ENCODE data around the gene NSG1.

NSG1 gene

DNA sequence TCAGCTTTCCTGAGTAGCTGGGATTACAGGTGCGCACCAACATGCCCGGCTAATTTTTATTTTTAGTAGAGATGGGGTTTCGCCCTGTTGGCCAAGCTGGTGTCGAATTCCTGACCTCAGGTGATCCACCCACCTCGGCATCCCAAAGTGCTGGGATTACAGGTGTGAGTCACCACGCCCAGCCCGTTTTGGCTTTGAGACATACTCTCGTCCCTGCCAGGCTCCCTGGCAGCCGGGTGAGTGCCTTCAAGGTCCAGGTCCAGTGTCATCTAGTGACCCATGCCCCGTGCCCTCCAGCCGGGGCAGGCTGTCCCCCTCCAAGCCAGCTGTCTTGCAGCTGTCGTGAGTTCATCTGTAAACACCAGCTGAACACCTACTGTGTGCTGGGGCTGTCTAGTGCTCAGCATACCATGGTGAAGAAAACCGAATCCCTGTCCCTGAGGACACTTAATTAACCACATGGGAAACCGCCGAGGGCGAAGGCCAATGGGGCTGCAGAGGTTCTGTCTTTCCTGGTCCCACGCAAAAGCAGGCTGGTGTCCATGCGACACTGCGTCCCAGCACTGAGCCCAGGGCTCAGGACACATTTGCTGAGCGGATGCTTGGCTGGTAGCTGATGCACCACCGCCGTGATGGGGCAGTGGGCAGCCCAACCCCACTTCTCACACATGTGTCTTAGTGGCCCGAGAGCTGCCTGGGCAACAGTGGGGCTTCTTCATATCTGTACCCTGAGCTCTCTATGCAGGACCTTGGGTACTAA lies 21.9 kb downstream of the NSG1 start:
- TF ChIP-seq, protein P1, sequence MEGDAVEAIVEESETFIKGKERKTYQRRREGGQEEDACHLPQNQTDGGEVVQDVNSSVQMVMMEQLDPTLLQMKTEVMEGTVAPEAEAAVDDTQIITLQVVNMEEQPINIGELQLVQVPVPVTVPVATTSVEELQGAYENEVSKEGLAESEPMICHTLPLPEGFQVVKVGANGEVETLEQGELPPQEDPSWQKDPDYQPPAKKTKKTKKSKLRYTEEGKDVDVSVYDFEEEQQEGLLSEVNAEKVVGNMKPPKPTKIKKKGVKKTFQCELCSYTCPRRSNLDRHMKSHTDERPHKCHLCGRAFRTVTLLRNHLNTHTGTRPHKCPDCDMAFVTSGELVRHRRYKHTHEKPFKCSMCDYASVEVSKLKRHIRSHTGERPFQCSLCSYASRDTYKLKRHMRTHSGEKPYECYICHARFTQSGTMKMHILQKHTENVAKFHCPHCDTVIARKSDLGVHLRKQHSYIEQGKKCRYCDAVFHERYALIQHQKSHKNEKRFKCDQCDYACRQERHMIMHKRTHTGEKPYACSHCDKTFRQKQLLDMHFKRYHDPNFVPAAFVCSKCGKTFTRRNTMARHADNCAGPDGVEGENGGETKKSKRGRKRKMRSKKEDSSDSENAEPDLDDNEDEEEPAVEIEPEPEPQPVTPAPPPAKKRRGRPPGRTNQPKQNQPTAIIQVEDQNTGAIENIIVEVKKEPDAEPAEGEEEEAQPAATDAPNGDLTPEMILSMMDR (IDR thresholded peaks at IDR 0.05; ENCODE audit: low read depth, low read length, poor library complexity, severe bottlenecking), result no peak
- no peak for TF ChIP-seq EZH2phosphoT487 (IDR thresholded peaks at IDR 0.05; ENCODE audit: borderline replicate concordance, low read length)
- Histone ChIP-seq H3K79me2 (ENCODE audit: control insufficient read depth, low read length) (no peaks in the 10 kb centered on the region), H3K4me3 (ENCODE audit: low read length) (no peak overlapping the region), H3K9me2 (replicated peaks; ENCODE audit: control insufficient read depth, low read length) (no peaks in the 10 kb centered on the region), H3F3A (ENCODE audit: control insufficient read depth, insufficient read depth) (no peaks in the 10 kb centered on the region), H3K36me3 (ENCODE audit: control insufficient read depth, low read length) (no peaks in the 10 kb centered on the region), H3K27ac (ENCODE audit: low read depth, low read length) (no peak overlapping the region), H3K9me3 (ENCODE audit: control insufficient read depth, insufficient read depth, low read length) (no peaks in the 10 kb centered on the region), H3K4me1 (ENCODE audit: control insufficient read depth, low read length) (no peaks in the 10 kb centered on the region), H4K20me1 (ENCODE audit: control insufficient read depth, insufficient read depth, low read depth, low read length) (no peaks in the 10 kb centered on the region), H3K27me3 (ENCODE audit: control insufficient read depth, low read length) (no peaks in the 10 kb centered on the region), H3K4me2 (ENCODE audit: low read length) (no peak overlapping the region)

DNA sequence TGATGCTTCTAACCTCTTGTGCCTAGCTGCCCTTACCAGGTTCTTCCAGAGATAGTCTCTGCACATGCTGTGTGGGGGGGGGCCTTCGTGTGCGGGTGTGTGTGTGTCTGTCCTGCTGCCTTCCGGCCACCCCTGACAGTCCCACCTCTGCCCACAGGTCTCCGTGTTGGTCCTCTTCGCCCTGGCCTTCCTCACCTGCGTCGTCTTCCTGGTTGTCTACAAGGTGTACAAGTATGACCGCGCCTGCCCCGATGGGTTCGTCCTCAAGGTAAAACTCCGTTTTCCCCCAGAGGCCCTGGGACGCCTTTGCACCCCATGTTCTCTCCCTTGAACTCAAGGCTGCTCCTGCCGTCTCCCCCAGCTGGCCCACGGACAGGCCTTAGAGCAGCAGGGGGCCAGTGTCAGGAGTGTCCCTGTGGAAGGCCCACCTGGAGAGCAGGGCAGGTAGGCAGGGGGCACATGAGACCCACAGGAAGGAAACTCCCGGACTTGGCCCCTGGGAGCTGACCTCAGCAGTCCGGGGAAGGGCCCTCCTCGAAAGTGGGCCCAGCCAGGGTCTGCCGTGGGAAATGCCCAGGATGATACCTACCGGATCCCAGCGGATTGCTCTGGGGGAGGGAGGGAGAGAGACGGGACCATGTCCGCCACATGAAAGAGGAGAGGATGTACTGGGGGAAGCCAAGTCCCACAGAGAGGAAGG lies 22.7 kb downstream of the NSG1 start:
- TF ChIP-seq, protein P1 (IDR thresholded peaks at IDR 0.05; ENCODE audit: low read depth, low read length, poor library complexity, severe bottlenecking), result no peak
- TF ChIP-seq EZH2phosphoT487 (IDR thresholded peaks at IDR 0.05; ENCODE audit: borderline replicate concordance, low read length), result no peak
- Histone ChIP-seq H3K36me3 (ENCODE audit: control insufficient read depth, low read length) (no peaks in the 10 kb centered on the region), H3K79me2 (ENCODE audit: control insufficient read depth, low read length) (no peaks in the 10 kb centered on the region), H3K4me3 (ENCODE audit: low read length) (no peak overlapping the region), H3K9me3 (ENCODE audit: control insufficient read depth, insufficient read depth, low read length) (no peaks in the 10 kb centered on the region), H3K27me3 (ENCODE audit: control insufficient read depth, low read length) (no peaks in the 10 kb centered on the region), H3K4me1 (ENCODE audit: control insufficient read depth, low read length) (no peaks in the 10 kb centered on the region), H3K4me2 (ENCODE audit: low read length) (no peak overlapping the region), H3K9me2 (replicated peaks; ENCODE audit: control insufficient read depth, low read length) (no peaks in the 10 kb centered on the region), H3K27ac (ENCODE audit: low read depth, low read length) (no peak overlapping the region), H4K20me1 (ENCODE audit: control insufficient read depth, insufficient read depth, low read depth, low read length) (no peaks in the 10 kb centered on the region), H3F3A (ENCODE audit: control insufficient read depth, insufficient read depth) (no peaks in the 10 kb centered on the region)

DNA sequence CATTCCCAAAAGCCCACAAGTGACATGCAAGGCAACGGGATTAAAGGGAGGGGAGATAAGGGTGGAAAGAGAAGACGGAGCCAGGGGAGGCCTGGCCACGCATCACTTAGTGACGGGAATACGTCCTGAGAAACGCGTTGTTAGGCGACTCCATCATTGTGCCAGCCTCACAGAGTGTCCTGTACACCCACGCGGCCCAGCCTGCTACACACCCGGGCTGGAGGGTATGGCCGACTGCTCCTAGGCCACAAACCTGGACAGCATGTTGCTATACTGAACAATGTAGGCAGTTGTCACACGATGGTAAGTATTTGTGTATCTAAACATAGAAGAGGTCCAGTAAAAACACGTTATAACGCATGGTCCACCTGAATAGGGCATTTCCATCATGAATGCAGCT lies 23.4 kb downstream of the NSG1 start:
- H4K20me1 ChIP-seq (ENCODE audit: control insufficient read depth, insufficient read depth, low read depth, low read length), result no peaks in the 10 kb centered on the region
- H3K9me2 ChIP-seq (replicated peaks; ENCODE audit: control insufficient read depth, low read length), result no peaks in the 10 kb centered on the region
- H3K27me3 ChIP-seq (ENCODE audit: control insufficient read depth, low read length), result no peaks in the 10 kb centered on the region
- no peaks in the 10 kb centered on the region for H3K79me2 ChIP-seq (ENCODE audit: control insufficient read depth, low read length)
- no peaks in the 10 kb centered on the region for H3K9me3 ChIP-seq (ENCODE audit: control insufficient read depth, insufficient read depth, low read length)
- H3K27ac ChIP-seq (ENCODE audit: low read depth, low read length), result no peak overlapping the region
- H3K4me1 ChIP-seq (ENCODE audit: control insufficient read depth, low read length), result no peaks in the 10 kb centered on the region
- H3F3A ChIP-seq (ENCODE audit: control insufficient read depth, insufficient read depth), result no peaks in the 10 kb centered on the region
- no peak overlapping the region for H3K4me2 ChIP-seq (ENCODE audit: low read length)
- H3K4me3 ChIP-seq (ENCODE audit: low read length), result no peak overlapping the region
- H3K36me3 ChIP-seq (ENCODE audit: control insufficient read depth, low read length), result no peaks in the 10 kb centered on the region
- TF ChIP-seq, protein P1 (IDR thresholded peaks at IDR 0.05; ENCODE audit: low read depth, low read length, poor library complexity, severe bottlenecking), result no peak
- no peak for TF ChIP-seq EZH2phosphoT487 (IDR thresholded peaks at IDR 0.05; ENCODE audit: borderline replicate concordance, low read length)

Data from DOHH2 (cell line).